H1 (cell line): ENCODE data around the gene DIAPH2. TPM values are rescaled to one million over a fixed set of nuclear protein-coding genes. Genes with fewer than 3 reads are reported as not detected.

ENCODE experiments used
- RNF2 ChIP-seq: fragments of 200-900, 300-1000 bp; sonication (generic); IDR thresholded peaks from 2 replicates; pipeline ENCODE4 v1.7.1; 2016; ENCODE audit warnings: borderline replicate concordance, low read depth, mild to moderate bottlenecking, antibody characterized with exemption, low read length; ENCODE audit not compliant: poor library complexity, severe bottlenecking; ENCODE audit errors: missing control alignments
- polyA plus RNA-seq, 7 experiments: library from polyadenylated mRNA; depleted of rRNA in 3 of 7; stranded (reverse) in 5 of 7; unstranded in 2 of 7; fragments of >200 nt in 5 of 7; fragments of 200-250 nt in 2 of 7; gene quantifications; 1 replicate in 5 of 7; 2 replicates in 1 of 7; 4 replicates in 1 of 7; pipeline versions ENCODE4 v1.2.1 to v1.2.3, GENCODE V29; 2011 to 2013; ENCODE audit warnings: missing spikeins in 2 of 7, mixed read lengths in 2 of 7
- total RNA-seq: library from RNA; stranded (reverse); fragmentation: NEBNext Ultra II Directional; extraction: Animal tissue kit (Norgen Biotek cat#: 25700); gene quantifications from 2 replicates; pipeline ENCODE4 v1.2.1, GENCODE V29; 2021

The DIAPH2 gene
- total and polyA plus RNA-seq, 2 of the 8 experiments (the other 6 are each of a cell fraction or from before 2014, with no cell fraction given), result 4.4 to 24.3 TPM

- no peak for TF ChIP-seq RNF2
- TF ChIP-seq, all 59 proteins: peak for 0
Observed at GRCh38 chrX:97602465-97603258, 918.0 kb downstream of the DIAPH2 start (continued).
